Skeletal muscle tissue (tissue), 4 donors: ENCODE measurements around the gene DUSP28. TPM values are rescaled to one million over a fixed set of nuclear protein-coding genes. Genes with fewer than 3 reads are reported as not detected.

Experiments used
- H3K27ac ChIP-seq: one replicate; pipeline ENCODE4 v1.7.0; 2013; ENCODE audit warnings: mild to moderate bottlenecking, low read depth, low read length, inconsistent platforms
- H3K27me3 ChIP-seq, 3 donors: one replicate each; pipeline ENCODE4 v1.7.0; 2013; ENCODE audit warnings: low read length in 3 of 3; ENCODE audit not compliant: control insufficient read depth in 3 of 3, insufficient read depth in 3 of 3
- H3K36me3 ChIP-seq, 3 donors: one replicate each; pipeline ENCODE4 v1.7.0; 2013; ENCODE audit warnings: low read length in 3 of 3; ENCODE audit not compliant: control insufficient read depth in 3 of 3, insufficient read depth in 3 of 3
- H3K4me1 ChIP-seq, 3 donors: one replicate each; pipeline ENCODE4 v1.7.0; 2013; ENCODE audit warnings: low read length in 3 of 3, mild to moderate bottlenecking in 3 of 3; ENCODE audit not compliant: control insufficient read depth in 3 of 3, insufficient read depth in 3 of 3
- H3K4me3 ChIP-seq, 3 donors: one replicate each; pipeline ENCODE4 v1.7.0; 2013; ENCODE audit warnings: low read length in 3 of 3
- H3K9ac ChIP-seq, 3 donors: one replicate each; pipeline ENCODE4 v1.7.0; 2013; ENCODE audit warnings: low read length in 3 of 3, mild to moderate bottlenecking in 3 of 3, moderate library complexity in 2 of 3, low read depth in 1 of 3
- H3K9me3 ChIP-seq, 3 donors: one replicate each; pipeline ENCODE4 v1.7.0; 2013; ENCODE audit warnings: low read length in 3 of 3; ENCODE audit not compliant: control insufficient read depth in 3 of 3
- total RNA-seq: library from RNA; depleted of rRNA; stranded (reverse); fragments of >200 nt; gene quantifications from one replicate; pipeline ENCODE4 v1.2.3, GENCODE V29; 2014
- donor health status: Osteomylitis.

The DUSP28 gene
- total RNA-seq, 1 donor from 2014 or later: 8.4 TPM

GRCh38 chr2:240597419-240598181, 37.4 kb downstream of the DUSP28 start:
- Histone ChIP-seq H3K27me3 (no peaks in the 10 kb centered on the region), H3K9me3 (no peaks in the 10 kb centered on the region), H3K36me3 (peaks cover 17 to 23% (median 22%) of the 10 kb centered on the region in 3 donors), H3K9ac (no peak overlapping the region), H3K4me1 (peaks cover 7 to 16% (median 9%) of the 10 kb centered on the region in 3 donors), H3K27ac (no peak overlapping the region), H3K4me3 (no peak overlapping the region)

GRCh38 chr2:240598311-240598911, 38.3 kb downstream of the DUSP28 start:
- Histone ChIP-seq H3K27me3 (no peaks in the 10 kb centered on the region), H3K9ac (no peak overlapping the region), H3K4me1 (peaks cover 7 to 16% (median 9%) of the 10 kb centered on the region in 3 donors), H3K4me3 (no peak overlapping the region), H3K27ac (no peak overlapping the region), H3K36me3 (peaks cover 17 to 22% (median 18%) of the 10 kb centered on the region in 3 donors), H3K9me3 (no peaks in the 10 kb centered on the region)

- Histone ChIP-seq H3K27me3 (no peaks in the 10 kb centered on the region), H3K4me3 (no peak overlapping the region), H3K9ac (no peak overlapping the region), H3K9me3 (no peaks in the 10 kb centered on the region), H3K27ac (no peak overlapping the region), H3K4me1 (peaks cover 8 to 18% (median 9%) of the 10 kb centered on the region in 3 donors), H3K36me3 (peaks cover 12 to 22% (median 17%) of the 10 kb centered on the region in 3 donors)
These were observed 39.0 kb downstream of the DUSP28 start for GRCh38 chr2:240599141-240599583.

GRCh38 chr2:240600451-240600961, 40.3 kb downstream of the DUSP28 start:
- no peaks in the 10 kb centered on the region for H3K9me3 ChIP-seq
- peaks cover 10 to 22% (median 13%) of the 10 kb centered on the region in 3 donors for H3K4me1 ChIP-seq
- no peaks in the 10 kb centered on the region for H3K27me3 ChIP-seq
- peaks cover 10 to 22% (median 17%) of the 10 kb centered on the region in 3 donors for H3K36me3 ChIP-seq
- no peak overlapping the region for H3K27ac ChIP-seq
- no peak overlapping the region for H3K4me3 ChIP-seq
- no peak overlapping the region for H3K9ac ChIP-seq

- no peaks in the 10 kb centered on the region for H3K9me3 ChIP-seq
- H3K27ac ChIP-seq: no peak overlapping the region
- H3K27me3 ChIP-seq: no peaks in the 10 kb centered on the region
- H3K9ac ChIP-seq: no peak overlapping the region
- peaks cover 9 to 22% (median 17%) of the 10 kb centered on the region in 3 donors for H3K36me3 ChIP-seq
- H3K4me3 ChIP-seq: no peak overlapping the region
- peaks cover 6 to 15% (median 8%) of the 10 kb centered on the region in 3 donors for H3K4me1 ChIP-seq
These were observed 41.1 kb downstream of the DUSP28 start for GRCh38 chr2:240601061-240601830.

- Histone ChIP-seq H3K4me1 (peaks cover 3 to 9% (median 6%) of the 10 kb centered on the region in 3 donors), H3K27ac (no peak overlapping the region), H3K36me3 (peaks cover 9 to 22% (median 17%) of the 10 kb centered on the region in 3 donors), H3K4me3 (no peak overlapping the region), H3K9me3 (no peaks in the 10 kb centered on the region), H3K27me3 (no peaks in the 10 kb centered on the region), H3K9ac (no peak overlapping the region)
These were observed 41.6 kb downstream of the DUSP28 start for GRCh38 chr2:240601831-240602160.

GRCh38 chr2:240602266-240603050, 42.3 kb downstream of the DUSP28 start:
- H3K4me3 ChIP-seq: no peak overlapping the region
- H3K36me3 ChIP-seq: peaks cover 9 to 22% (median 13%) of the 10 kb centered on the region in 3 donors
- H3K9ac ChIP-seq: no peak overlapping the region
- peaks cover 3 to 8% (median 6%) of the 10 kb centered on the region in 3 donors for H3K4me1 ChIP-seq
- H3K9me3 ChIP-seq: no peaks in the 10 kb centered on the region
- H3K27me3 ChIP-seq: no peaks in the 10 kb centered on the region
- no peak overlapping the region for H3K27ac ChIP-seq

- peaks cover 3 to 8% (median 6%) of the 10 kb centered on the region in 3 donors for H3K4me1 ChIP-seq
- peaks cover 4 to 15% (median 7%) of the 10 kb centered on the region in 3 donors for H3K36me3 ChIP-seq
- no peaks in the 10 kb centered on the region for H3K27me3 ChIP-seq
- no peak overlapping the region for H3K27ac ChIP-seq
- H3K9me3 ChIP-seq: no peaks in the 10 kb centered on the region
- no peak overlapping the region for H3K9ac ChIP-seq
- H3K4me3 ChIP-seq: no peak overlapping the region
These were observed 43.1 kb downstream of the DUSP28 start for GRCh38 chr2:240603081-240603835.

- Histone ChIP-seq H3K9me3 (no peaks in the 10 kb centered on the region), H3K27me3 (no peaks in the 10 kb centered on the region), H3K36me3 (peaks cover 2 to 10% (median 6%) of the 10 kb centered on the region in 3 donors), H3K4me3 (no peak overlapping the region), H3K9ac (no peak overlapping the region), H3K4me1 (peaks cover 3 to 8% (median 6%) of the 10 kb centered on the region in 3 donors), H3K27ac (no peak overlapping the region)
These were observed 43.7 kb downstream of the DUSP28 start for GRCh38 chr2:240603846-240604245.
